Activated CD4-positive, alpha-beta T cell treated with anti-CD3 and anti-CD28 coated beads, Interleukin-2, Interleukin-6, amounts not matched to agents 100 ng/mL and 50 ng/mL, durations not matched to agents 16 hours and 8 hours (primary cell): ENCODE data around the gene OSBPL7.
"Not testable (repeated sequence)": the region's sequence is repeated elsewhere in the genome, so short reads cannot be mapped to it uniquely, and the experiment has no call there.

Experiments
- DNase-seq: peaks from one replicate; pipeline ENCODE4 v3.0.0-alpha.2; 2020

OSBPL7 gene

DNA sequence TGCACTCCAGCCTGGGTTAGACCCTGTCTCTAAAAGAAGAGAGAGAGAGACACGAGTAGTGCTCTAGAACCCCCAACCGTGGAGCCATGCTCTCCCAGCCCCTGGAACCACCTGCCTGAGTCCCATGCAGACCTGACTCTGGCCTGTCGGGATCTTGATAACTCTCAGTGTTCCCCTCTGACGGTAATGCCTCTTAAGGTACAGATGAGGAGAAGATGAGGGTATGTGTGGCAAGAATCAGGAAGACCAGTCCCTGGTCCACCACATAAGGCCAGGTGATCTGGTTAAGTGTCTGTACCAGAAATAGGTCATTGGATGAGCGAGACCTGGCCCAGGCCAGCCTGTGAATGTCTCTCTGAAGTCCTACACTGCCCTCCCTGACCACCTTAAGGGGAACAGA lies 18.4 kb downstream of the OSBPL7 start:
- DNase-seq: no peak

DNA sequence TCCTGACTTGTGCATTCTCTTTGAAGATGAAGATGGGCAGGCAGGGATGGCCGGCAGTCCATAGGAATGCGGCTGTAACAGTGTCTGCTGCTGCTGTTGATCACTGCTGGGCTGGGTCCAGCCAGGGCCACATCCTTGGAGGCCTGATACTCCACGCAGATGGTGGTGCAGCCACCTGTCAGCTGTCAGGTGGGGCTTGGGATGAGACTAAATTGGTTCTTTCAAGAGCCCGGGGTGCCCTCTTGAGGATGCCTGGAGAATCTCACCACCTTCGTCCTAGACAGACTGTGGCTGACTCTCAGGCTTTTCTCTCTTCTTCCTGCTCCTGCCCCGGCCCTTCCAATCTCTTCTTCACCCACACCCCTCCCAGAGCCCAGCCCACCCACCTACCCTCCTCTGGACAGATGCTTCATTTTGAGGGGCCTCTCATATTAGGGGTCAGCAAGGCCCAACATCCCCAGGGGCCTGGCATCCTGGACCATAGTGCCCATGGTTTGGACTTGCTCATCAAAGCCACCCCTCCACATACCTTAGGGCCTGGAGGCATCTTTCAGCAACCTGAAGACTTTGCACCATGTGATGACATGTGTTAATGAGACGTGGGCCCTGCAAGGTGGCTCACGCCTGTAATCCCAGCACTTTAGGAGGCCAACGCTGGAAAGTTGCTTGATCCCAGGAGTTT lies 19.1 kb downstream of the OSBPL7 start:
- peak; percentile 71 for DNase-seq

DNA sequence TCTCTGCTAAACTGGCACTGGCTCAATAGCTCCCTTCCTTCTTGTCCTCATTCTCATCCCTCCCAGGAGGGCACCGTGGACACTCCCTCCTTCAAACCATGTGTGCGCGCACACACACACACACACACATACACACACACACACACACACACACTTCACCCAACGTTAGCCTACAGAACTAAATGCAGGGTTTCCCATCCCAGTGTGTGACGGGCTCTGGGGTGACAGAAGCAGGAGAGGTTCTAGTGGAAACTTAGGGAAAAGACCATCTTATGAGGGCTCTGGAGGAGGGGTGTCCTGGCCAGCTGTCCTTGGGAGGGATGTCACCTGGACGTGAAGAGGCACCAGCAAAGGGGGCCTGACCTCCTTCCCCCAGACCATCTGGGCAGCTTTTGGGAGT lies 19.7 kb downstream of the OSBPL7 start:
- DNase-seq: no peak

DNA sequence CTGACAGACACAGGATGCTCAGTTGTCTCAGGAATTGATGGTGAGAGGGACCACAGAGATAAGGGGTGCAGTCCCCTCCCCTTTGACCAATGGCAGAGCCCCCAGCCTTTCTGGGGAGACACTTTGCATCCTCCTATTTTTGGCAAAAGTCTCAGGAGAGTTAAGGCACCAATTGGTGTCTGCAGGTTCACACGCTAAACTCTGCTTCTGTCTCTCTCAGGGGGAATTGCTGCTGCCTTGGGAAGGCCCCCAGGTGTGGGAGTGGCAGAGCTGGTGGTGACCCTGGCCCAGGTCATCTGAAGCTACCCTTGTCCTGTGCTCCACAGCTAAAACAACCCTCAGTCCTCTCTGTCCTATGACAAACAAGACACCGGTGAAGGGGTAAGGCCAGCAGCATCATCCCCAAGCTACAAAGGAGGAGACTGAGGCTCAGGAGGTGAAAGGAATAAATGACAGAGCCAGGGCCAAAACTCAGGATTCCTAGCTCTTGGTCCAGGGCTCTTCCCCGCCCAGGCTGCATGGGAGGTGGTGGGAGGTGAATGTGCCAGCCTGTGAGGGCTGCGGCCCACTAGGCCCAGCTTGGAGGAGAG lies 20.3 kb downstream of the OSBPL7 start:
- DNase-seq: no peak

DNA sequence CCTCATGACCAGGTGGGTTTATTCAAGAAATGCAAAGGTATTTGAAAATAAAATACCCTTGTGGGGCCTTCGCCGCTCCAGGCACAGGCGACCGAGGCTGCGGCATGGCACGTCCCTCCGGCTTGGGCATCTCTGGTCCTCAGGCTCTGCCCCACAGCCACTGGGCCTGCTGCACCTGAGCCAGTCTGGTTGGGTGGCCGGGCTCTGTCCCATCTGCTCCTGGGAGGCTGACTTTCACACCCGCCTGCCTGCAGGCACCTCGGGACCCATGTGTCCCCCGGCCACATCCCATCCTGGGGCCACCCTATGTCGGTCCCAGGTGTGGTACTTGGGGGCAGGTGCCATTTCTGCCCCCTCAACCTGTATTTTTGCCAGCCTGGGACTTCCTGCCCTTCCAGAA lies 20.9 kb downstream of the OSBPL7 start:
- DNase-seq: no peak

DNA sequence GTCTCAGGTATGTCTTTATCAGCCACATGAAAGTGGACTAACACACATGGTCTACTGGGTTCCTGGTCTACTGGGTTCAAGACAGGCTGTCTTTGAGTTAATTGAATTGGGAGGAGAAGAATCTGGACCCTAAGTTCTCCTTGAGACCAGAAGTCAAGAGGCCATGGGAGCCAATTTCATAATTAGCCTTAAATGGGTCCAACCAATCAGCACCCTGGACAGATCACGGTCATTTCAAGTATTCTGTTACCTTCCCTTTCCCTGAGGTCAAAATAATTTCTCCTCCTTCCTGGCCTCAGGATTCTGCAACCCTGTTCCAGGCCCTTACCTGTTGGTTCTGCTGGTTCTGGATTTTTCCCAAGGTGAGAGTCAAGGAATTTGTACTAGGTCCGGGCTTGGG lies 23.8 kb downstream of the OSBPL7 start:
- no peak for DNase-seq

DNA sequence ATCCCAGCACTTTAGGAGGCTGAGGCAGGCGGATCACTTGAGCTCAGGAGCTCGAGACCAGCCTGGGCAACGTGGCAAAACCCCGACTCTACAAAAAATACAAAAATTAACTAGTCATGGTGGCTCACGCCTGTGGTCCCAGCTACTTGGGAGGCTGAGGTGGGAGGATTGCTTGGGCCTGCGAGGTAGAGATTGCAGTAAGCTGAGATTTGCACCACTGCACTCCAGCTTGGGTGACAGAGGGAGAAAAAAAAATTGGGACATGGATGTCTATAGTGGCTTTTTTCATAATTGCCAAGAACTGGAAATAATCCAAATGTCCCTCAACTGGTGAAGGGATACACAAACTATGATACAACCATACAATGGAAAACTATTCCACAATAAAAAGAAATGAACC lies 28.6 kb downstream of the OSBPL7 start:
- no peak for DNase-seq

DNA sequence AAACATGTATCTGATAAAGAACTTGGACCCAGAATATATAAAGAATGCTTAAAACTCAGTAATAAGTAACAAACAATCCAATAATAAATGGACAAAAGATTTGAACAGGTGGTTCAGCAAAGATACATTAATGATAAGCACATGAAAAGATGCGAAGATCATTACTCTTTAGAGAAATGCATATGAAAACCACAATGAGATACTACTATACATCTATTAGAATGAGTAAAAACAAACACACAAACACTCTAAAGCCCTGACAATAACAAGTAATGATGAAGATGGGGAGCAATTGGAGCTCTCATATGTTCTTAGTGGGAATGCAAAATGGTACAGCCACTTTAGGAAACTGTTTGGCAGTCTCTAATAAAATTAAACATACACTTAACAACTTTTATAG lies 29.1 kb downstream of the OSBPL7 start:
- no peak for DNase-seq

DNA sequence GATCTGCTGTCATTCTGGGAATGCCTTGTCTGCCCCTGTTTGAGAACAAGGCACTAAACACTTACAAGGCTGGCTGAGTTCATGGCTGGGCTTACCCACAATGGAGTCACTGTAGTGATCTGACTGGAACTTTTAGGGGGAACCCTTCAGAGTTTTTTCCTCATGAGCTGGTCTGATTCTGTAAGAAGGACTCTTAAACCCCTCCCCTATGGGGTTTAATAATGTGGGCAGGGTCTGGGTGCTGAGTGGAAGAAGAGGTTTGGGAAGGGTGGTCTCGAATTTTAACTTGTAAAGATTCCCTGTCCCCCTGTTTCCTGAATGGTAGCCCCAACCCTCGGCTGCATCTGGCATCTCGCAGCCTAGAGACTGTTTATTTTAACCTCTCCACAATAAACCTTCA lies 30.6 kb downstream of the OSBPL7 start:
- no peak for DNase-seq

DNA sequence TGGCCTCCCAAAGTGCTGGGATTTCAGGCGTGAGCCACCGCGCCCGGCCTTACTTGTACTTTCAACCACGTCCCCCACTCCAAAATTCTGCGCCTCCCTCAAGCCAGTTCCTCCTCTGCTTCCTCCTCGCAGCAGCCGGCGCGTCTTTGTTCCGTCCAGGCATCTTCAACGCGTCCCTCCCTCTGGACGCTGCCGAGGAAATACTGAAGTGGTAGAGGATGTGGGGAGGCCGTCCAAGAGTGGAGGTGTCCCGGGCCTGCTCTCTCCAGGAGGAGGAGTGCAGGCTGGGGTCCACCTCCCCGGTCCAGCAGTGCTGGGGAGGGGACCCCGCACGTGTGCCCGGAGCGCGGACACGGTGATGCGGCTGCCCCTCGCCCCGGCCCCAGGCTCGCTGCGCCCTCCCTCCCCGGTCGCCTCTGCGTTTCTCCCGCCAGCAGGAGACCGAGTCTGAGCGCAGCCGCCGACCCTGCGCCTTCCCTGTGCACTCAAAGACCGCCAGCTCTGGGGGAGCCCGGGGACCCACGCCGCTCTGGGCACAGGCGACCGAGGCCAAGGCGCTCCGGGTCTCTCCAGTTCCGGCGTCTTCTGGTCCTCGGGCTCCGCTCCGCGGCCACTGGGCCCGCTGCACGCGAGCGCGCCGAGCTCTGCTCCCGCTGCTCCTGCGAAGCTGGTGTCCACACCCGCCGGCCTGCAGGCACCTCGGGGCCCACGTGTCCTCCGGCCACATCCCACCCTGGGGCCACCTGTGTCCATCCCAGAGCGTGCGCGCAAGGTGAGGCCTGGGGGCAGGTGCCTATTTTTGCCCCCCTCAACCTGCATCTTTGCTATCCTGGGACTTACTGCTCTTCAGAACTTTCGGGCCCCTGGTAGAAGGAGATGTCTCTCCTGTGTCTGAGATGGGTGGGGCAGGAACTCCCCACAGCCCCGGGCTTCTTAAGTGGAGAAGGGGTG lies 31.7 kb downstream of the OSBPL7 start:
- peak; percentile 67 for DNase-seq

DNA sequence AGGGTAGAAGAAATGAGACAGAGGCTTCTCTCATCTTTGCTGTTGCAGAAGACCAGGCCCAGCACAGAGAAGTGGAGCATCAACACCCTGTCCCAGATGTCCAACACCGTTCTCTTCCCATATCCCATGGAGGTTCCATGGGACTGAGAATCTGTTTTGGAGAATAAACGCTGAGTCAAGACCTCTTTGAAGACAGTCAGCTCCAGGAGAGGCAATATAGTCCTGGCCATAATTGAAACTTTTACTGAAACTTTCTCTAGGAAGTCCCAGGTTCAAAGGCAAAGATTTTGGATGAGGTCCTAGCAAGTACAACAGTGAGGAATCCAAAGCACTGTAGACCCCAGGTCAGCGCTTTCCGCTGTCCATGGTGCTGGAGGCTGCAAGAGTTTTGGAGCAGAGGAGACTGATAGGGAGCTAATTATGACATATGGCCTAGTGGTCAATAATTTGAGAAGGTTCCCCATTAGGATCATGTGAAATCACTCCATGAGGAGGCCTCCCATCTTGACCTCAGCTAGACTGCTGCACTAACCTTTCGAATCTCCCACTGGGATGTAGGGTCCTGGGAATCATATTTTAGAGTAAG lies 36.0 kb downstream of the OSBPL7 start:
- DNase-seq: peak; percentile 32

DNA sequence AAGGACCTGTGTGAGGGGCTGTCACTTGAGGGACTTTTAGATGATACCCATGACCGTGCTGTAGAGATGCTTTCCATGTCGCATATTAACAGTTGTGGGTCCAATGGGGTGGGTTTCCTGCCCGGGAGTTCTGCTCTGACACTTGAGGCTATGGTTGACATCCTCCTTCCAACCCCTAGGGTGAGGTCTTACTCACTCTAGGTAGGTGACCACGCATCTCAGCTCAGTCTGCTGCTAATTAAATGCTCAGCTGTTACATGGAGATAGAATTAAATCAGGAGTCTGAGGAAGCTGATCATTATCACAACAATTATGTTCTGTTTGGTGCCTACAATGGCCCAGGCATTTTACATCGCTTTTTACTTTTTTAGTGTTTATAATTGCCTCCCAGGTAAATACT lies 40.2 kb downstream of the OSBPL7 start:
- DNase-seq: no peak

DNA sequence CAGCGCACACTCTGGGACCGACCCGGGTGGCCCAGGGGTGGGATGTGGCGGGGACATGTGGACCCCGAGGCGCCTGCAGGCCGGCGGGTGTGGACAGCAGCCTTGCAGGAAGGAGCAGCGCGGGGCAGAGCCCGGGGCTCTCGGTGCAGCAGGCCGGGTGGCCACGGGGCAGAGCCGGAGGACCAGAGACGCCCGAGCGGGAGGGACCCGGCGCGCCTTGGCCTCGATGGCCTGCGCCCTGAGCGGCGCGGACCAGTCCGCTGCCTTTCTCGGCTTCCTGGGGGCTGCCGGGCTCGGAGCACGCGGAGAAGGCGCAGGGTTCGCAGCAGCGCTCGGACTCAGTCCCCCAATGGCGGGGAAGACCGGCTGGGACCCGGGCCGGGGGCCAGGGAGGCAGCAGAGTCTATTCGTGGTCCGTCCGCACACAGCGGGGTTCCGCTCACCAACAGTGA lies 43.4 kb downstream of the OSBPL7 start:
- DNase-seq: no peak

DNA sequence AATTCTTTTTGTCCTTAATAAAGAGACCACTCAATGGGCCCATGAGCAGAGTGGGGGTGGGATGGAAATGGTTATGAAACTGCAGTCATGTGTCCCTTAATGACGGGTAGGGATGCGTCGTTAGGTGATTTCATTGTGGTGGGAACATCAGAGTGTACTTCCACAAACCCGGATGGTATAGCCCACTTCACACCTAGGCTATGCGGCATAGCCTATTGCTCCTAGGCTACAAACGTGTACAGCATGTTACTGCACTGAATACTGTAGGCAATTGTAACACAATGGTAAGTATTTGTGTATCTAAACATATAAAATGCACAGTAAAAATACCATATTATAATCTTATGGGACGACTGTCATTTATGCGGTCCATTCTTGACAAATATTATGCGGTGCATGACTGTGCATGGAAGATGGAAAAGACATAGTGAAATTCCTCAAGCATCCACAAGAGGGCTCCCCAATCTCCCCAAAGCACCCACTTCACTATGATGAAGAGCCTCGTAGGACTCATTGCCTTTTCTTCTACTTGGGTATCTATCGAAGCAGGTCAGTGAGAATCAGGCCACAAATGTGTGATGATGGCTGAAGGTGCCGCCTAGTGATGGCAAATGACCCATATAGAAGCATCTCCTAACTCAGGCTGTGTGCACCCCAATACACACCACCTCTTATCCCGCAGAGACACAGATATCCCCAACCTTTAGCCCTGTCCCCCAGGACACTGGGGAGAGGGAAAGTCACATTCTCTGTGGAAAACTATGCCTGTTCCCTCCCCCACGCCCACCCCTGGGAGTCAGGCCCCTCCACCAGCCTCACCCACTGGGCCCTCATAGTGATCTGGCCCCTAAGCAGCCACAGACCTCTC lies 45.0 kb downstream of the OSBPL7 start:
- peak; percentile 67 for DNase-seq

DNA sequence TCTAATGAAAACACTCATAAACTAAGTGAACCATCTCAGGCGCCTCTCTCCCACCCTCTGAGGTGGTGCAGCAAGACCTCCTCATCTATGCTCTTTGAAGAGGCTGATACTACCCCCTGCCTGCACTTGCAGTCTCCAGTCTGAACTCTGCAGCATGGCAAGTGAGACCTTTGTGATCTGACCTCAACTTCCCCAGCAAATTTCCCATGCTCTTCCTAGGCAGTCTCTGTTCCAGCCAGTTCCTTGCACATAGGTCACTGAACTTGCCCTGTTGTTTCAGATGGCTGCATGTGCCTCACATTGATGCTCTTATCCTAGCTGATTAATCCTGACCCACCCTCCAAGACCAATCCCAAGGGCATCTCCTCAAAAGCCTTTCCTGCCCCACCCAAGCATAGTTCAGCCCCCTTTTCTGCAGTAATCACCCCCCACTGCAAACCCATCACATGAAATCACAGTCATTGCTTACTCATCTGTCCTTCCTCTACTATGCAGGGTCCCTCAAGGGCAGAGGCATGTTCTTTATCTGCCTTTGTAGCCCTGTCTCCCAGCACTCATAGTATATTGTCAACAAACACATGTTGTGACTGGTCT lies 46.5 kb downstream of the OSBPL7 start:
- DNase-seq: no peak

DNA sequence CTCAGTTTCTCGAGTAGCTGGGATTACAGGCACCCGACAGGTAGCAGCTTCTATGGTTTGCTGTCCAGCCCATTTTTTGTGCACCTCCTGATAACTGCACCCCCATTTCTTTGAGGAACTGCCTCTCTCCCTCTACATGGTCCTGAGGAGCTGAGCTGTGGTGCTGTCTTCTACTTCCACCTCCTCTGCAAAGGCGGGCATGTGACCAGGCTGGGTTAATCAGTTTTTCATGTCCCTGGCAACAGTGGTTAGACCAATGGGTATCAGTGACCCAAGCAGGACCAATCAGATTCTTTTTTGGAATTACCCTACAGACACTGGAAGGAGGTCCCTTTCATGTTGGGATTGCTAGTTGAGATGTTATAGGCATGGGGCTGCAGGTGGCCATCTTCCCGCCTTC lies 47.3 kb downstream of the OSBPL7 start:
- no peak for DNase-seq

DNA sequence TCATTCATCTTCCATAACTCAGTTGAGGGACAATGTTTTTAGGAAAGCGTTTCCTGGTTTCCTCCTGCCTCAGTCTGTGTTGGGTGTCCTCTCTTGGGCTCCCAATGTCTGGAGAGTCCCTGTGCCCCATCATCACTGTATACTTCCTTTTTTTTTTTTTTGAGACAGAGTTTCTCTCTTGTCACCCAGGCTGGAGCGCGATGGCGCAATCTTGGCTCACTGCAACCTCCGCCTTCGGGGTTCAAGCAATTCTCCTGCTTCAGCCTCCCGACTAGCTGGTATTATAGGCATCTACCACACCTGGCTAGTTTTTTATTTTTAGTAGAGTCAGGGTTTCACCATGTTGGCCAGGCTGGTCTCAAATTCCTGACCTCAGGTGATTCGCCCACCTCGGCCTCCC lies 47.9 kb downstream of the OSBPL7 start:
- DNase-seq: not testable (repeated sequence)

DNA sequence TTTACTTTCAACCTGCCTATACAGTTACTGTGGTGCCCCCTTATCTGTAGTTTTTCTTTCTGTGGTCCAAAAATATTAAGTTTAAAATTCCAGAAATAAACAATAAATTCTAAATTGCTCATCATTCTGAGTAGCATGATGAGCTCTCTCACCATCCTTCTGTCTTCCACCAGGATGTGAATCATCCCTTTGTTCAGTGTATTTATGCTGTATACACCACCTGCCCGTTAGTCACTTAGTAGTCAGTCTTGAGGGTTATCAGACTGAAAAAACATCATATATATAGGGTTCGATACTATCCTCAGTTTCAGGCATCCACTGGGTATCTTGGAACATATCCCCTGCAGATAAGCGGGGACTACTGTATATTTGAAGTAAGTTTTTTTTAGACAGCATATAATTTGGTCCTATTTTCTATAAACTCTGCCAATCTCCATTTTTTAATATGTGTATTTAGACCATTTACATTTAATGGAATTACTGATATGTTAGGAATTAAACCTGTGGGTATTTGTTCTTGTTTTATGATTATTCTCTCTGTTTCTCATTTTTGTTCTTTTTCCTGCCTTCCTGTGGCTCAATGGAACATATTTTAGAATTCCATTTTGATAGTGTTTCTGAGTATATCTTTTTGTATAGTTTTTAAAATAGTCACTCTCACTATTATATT lies 57.5 kb downstream of the OSBPL7 start:
- DNase-seq: no peak

DNA sequence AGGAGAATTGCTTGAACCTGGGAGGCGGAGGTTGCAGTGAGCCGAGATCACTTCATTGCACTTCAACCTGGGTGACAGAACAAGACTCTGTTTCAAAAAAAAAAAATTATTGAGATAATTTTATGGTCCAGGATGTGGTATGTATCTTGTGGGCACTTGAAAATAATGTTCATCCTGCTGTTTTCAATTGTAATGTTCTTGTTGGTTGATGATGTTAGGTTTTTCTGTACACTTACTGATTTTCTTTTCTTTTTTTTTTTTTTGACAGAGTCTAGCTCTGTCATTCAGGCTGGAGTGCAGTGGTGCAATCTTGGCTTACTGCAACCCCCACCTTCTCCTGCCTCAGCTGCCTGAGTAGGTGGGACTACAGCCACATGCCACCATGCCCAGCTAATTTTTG lies 58.9 kb downstream of the OSBPL7 start:
- no peak for DNase-seq

DNA sequence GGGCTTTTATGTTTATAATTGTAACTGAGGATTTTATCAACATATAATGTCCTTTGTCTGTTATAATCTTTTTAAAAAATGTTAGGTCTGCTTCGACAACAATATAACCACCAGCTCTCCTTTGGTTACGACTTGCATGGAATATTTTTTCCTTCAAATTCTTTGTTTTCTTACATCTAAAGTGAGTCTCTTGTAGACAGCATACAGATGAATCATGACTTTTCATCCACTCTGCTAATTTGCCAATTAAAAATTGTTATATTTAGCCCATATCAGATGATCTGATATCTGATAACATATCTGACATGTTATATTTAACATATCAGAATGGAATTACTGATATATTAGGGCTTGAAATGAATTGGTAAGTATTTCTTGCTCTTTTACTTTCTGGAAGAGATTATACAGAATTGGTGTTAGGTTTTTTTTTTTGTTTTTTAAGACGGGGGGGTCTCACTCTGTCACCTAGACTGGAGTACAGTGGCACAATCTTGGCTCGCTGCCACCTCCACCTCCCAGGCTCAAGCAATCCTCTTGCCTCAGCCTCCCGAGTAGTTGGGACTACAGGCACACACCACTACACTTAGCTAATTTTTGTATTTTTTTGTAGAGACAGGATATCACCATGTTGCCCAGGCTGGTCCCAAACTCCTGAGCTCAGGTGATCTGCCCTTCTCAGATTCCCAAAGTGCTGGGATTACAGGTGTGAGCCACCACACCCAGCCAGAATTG lies 61.0 kb downstream of the OSBPL7 start:
- DNase-seq: no peak

DNA sequence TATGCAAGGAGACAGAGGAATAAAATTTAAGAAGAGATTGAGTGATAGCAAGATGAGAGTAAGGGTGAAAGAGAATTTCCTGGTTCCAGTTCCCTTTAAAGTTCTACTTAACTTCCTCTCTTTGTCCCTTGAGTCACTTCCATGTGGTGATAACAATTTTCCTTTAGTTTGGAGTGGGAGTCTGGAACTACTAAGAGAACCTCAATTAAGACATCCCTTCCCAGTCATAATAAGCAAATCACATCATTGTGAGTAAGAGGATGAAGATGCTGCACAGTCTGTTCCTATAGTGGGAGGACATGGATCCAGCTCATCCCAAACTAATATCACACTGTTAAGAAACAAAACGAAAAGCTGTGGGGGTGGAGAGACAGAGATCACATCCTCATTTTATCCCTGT lies 64.2 kb downstream of the OSBPL7 start:
- no peak for DNase-seq
